Stimulated activated naive CD8-positive, alpha-beta T cell treated with anti-CD3 and anti-CD28 coated beads, Interleukin-15, Interleukin-2, amounts not matched to agents 100 ng/mL and 50 ng/mL, for 24 hours (primary cell): Measurements from ENCODE around the gene VSIG4.
A peak's percentile ranks its signal among the peaks of the same experiment; 100 is the strongest.

Experiments used
- H3K27ac Mint-ChIP-seq: one replicate; pipeline ENCODE4 v1.8.0; 2021; ENCODE audit warnings: mild to moderate bottlenecking, mixed read lengths
- H3K27me3 Mint-ChIP-seq: one replicate; pipeline ENCODE4 v1.8.0; 2021; ENCODE audit warnings: mixed read lengths
- H3K36me3 Mint-ChIP-seq: one replicate; pipeline ENCODE4 v1.8.0; 2021; ENCODE audit warnings: low read depth, mixed read lengths
- H3K4me1 Mint-ChIP-seq: one replicate; pipeline ENCODE4 v1.8.0; 2021; ENCODE audit warnings: low read depth, mixed read lengths
- H3K4me3 Mint-ChIP-seq: one replicate; pipeline ENCODE4 v1.8.0; 2021; ENCODE audit warnings: mild to moderate bottlenecking, mixed read lengths
- H3K9me3 Mint-ChIP-seq: one replicate; pipeline ENCODE4 v1.8.0; 2021; ENCODE audit warnings: mixed read lengths

The VSIG4 gene

DNA sequence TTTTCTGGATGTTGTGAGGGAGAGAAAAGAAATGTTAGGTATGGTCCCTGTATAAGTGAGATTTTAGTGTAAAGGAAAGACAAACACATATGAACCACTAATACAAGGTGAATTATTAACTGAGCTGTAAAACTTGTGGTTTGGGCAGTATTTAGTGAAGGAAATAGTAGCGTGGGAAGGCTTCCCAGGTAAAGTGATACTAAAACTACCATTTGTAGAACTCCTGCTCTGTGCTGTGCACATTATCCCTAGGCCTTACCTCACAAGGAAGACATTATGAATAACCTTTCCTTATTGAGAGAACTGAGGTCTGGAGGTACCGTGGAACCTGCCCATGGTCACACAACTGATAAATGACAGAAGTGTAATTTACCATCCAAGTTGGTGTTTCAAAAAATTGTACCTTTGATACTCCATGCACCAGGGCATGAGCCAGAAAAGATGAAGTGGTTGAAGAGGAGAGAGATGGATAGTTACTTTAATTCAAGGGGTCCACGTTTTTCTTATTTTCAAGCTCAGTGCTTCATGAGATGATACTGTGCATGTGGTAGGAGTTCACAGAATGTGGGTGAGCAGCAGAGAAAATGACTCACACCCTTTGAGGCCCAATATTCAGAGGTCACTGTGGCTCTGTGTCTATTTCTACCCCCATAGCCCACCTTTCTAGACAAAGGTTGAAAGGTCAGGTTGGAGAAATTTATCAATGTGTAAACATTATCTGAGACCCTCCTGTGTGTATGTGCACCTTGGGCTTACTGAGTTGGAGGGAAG, 2.6 kb upstream of the VSIG4 start:
- H3K4me1 Mint-ChIP-seq = peaks cover 30% of the 10 kb centered on the region
- H3K27me3 Mint-ChIP-seq = no peaks in the 10 kb centered on the region
- H3K4me3 Mint-ChIP-seq = no peak overlapping the region
- H3K27ac Mint-ChIP-seq = no peak overlapping the region
- H3K9me3 Mint-ChIP-seq = no peaks in the 10 kb centered on the region
- no peaks in the 10 kb centered on the region for H3K36me3 Mint-ChIP-seq

DNA sequence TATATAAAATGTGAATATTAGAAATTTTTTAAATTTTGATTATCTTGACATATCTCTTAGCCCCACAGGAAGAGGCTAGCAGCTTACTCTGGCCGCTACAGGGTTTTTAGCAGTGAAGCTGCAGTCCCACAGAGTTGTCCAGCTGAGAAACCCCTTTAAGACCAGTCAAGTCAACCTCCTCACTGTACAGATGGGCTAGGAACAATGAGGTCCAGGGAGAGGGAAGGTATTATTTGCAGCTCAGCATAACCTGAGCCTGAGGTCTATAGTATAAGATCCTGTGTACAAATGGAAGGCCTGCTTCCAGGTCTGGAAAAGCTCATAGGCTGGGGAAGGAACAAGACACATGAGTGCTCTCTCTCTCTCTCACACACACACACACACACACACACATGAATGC, 1.8 kb downstream of the VSIG4 start:
- Mint-ChIP-seq H3K4me3 (no peak overlapping the region), H3K4me1 (peaks cover 4% of the 10 kb centered on the region), H3K9me3 (no peaks in the 10 kb centered on the region), H3K36me3 (no peaks in the 10 kb centered on the region), H3K27me3 (no peaks in the 10 kb centered on the region), H3K27ac (no peak overlapping the region)

DNA sequence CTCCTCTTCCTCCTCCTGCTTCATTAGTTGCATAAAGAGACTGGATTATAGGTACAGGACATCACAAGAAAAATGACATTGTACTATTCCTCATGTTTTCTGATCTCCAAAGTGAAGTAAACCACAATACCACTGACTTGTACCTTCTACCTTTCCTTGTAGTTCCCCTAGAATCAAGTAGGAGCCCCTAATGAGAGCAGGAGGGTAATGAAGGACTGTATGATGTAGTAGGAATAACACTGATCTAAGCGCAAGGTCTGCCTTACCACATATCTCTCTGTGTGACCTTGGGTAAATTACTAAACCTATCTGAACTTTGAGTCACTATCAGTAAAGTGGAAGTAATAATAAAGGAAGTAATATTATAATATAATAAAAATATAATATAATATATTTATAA, 3.6 kb downstream of the VSIG4 start:
- Mint-ChIP-seq H3K27ac (no peak overlapping the region), H3K4me1 (peaks cover 4% of the 10 kb centered on the region), H3K27me3 (no peaks in the 10 kb centered on the region), H3K9me3 (no peaks in the 10 kb centered on the region), H3K36me3 (no peaks in the 10 kb centered on the region), H3K4me3 (no peak overlapping the region)

DNA sequence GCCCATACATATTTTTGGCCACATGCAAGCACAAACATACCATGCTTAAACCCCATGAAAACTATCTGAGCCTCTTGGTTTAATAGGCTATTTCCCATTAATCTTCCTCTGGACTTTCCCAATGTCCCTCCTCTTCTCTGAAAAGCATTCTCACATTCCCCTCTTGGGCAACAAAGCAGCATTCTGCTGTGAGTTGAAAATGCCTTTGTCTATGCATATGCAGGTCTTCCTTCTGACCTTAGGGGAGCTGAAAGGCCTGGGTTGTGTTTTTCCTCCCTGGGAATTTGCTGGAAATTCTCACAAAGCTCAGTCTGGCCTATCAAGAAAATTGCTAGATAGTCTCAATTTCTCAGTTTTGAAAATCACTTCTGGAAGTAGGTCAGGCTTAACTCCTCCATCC, 4.2 kb downstream of the VSIG4 start:
- H3K9me3 Mint-ChIP-seq = no peaks in the 10 kb centered on the region
- H3K4me1 Mint-ChIP-seq = peaks cover 4% of the 10 kb centered on the region
- H3K36me3 Mint-ChIP-seq = no peaks in the 10 kb centered on the region
- no peak overlapping the region for H3K27ac Mint-ChIP-seq
- H3K4me3 Mint-ChIP-seq = no peak overlapping the region
- no peaks in the 10 kb centered on the region for H3K27me3 Mint-ChIP-seq

DNA sequence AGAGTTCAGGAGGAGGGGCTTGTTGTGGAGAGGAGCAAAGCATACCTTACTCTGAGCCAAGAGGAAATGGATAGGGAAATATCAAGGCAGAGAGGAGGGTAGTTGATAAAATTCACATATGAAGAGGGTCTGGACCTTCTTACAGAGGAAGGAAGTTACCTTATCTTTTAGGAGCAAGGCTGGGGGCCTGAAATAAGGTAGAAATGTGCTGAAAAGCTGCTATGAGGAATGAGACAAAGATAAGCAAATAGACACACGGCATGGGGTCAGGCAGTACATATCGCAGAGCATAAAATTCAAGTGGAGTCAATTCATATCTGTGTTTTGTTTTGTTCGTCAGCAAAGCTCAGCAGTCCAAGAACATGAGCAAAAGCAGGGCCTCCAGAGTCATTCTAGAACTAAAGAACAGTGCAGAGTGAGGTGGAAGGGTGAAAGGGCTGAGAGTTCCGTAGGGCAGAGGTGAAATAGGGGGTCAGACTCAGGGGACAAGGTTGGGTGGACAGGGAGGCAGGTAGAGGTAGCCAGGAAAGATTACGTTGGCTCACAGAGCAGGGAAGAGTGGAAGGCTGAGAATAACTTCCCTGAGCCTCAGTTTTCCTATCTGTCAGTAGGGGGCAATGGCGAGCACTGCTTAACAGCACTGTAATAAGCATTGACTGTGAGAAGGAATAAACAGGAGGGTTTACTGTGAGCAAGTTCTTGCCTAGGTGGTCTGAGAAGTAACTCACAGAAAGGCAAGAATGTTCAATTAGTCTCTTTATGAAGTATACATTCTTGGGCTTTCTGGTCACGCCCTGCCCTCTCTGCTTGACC, 9.2 kb downstream of the VSIG4 start:
- no peak overlapping the region for H3K27ac Mint-ChIP-seq
- H3K9me3 Mint-ChIP-seq = no peaks in the 10 kb centered on the region
- H3K4me3 Mint-ChIP-seq = no peak overlapping the region
- no peaks in the 10 kb centered on the region for H3K27me3 Mint-ChIP-seq
- H3K4me1 Mint-ChIP-seq = peaks cover 4% of the 10 kb centered on the region
- no peaks in the 10 kb centered on the region for H3K36me3 Mint-ChIP-seq

DNA sequence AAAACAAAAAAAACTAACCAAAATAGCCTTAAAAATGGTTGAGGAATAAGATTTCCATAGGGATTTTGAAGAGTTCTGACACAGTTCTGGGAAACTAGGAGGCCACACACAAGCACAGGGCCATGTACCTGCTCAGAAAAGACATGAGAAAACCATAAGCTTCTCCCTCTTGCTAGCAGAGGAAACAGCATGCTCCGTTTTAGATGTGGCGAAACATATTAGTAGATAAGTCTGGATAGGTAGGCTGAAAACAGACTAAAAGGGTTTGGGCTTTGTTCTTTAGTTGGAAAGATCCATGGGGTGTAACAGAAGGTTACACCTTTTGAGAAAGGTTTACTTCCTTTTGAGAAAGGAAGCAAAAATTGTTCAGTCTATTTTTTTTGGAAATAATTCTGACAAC, 10.9 kb downstream of the VSIG4 start:
- H3K27ac Mint-ChIP-seq = no peak overlapping the region
- peaks cover 9% of the 10 kb centered on the region for H3K4me1 Mint-ChIP-seq
- no peaks in the 10 kb centered on the region for H3K9me3 Mint-ChIP-seq
- H3K36me3 Mint-ChIP-seq = no peaks in the 10 kb centered on the region
- H3K4me3 Mint-ChIP-seq = no peak overlapping the region
- no peaks in the 10 kb centered on the region for H3K27me3 Mint-ChIP-seq

DNA sequence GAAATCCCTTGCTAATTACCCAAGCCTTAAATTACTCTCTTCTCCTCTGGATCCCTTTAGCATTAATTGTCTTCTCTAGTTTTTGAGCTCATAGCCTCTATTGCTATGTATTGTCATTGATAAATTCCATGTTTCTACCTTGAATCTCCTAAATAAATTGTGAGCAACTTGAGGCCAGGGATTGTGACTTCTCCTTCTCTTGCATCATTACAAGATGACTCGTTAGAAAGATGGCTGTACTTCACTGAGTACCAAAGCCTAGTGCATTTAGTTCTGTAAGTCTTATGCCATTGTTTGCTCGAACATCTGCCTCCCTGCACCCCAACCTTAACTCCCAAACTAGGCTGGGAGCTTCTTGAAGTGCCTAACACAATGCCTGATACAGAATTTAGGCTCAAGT, 15.3 kb downstream of the VSIG4 start:
- Mint-ChIP-seq H3K4me3 (no peak overlapping the region), H3K4me1 (peaks cover 36% of the 10 kb centered on the region), H3K9me3 (no peaks in the 10 kb centered on the region), H3K27me3 (no peaks in the 10 kb centered on the region), H3K27ac (no peak overlapping the region), H3K36me3 (no peaks in the 10 kb centered on the region)

DNA sequence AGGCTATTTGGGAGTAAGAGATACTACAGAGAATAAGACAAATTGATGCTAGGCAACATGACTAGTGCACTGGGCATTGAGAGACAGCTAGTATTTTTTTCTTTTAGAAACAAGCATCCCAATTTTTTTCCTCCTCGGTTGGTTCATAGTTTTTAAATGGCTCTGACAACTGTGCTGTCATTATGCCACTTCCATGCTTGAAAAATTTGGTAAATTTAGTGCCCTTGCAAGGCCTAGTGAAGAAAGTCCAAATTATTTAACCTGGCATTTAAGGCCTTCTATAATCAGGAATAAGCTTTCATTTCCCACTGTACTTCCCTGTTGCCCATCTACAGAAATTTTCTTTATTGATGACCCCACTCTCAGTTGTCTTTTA, 15.8 kb downstream of the VSIG4 start:
- no peaks in the 10 kb centered on the region for H3K9me3 Mint-ChIP-seq
- no peaks in the 10 kb centered on the region for H3K36me3 Mint-ChIP-seq
- H3K4me1 Mint-ChIP-seq = peaks cover 41% of the 10 kb centered on the region
- no peaks in the 10 kb centered on the region for H3K27me3 Mint-ChIP-seq
- no peak overlapping the region for H3K4me3 Mint-ChIP-seq
- no peak overlapping the region for H3K27ac Mint-ChIP-seq

DNA sequence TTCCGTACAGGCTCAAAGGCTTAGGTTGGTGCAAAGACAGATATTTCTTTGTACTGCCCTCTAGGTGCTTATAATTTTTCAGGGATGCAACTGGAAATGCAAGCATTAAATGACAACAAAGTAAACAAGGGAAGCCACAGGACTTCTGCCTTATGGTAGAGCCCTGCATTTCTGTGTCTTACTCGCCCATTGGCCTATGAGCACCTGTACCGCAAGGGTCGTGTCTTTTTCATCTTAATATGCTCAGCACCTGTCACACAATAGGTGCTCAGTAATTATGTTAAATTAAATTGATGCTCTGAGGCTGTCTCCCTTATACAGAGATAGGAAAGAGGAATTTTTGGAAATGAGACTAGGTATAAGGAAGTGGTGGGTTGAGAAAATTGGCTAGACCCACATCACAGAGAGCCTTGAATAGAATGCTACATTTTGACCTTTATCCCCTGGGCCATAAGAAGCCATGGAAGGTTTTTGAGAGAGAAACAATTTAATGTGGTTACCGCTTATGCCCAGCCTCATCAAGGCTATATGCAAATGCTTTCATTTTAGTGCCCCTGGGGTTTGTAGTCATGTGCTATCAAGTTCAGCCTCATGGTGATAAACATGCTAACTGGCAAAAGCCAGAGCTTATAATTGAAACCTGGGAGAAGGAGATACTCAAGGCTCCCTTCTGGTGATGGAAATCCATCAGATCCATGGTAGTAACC, 16.3 kb downstream of the VSIG4 start:
- no peaks in the 10 kb centered on the region for H3K9me3 Mint-ChIP-seq
- no peak overlapping the region for H3K27ac Mint-ChIP-seq
- peaks cover 47% of the 10 kb centered on the region for H3K4me1 Mint-ChIP-seq
- no peak overlapping the region for H3K4me3 Mint-ChIP-seq
- H3K36me3 Mint-ChIP-seq = no peaks in the 10 kb centered on the region
- no peaks in the 10 kb centered on the region for H3K27me3 Mint-ChIP-seq

DNA sequence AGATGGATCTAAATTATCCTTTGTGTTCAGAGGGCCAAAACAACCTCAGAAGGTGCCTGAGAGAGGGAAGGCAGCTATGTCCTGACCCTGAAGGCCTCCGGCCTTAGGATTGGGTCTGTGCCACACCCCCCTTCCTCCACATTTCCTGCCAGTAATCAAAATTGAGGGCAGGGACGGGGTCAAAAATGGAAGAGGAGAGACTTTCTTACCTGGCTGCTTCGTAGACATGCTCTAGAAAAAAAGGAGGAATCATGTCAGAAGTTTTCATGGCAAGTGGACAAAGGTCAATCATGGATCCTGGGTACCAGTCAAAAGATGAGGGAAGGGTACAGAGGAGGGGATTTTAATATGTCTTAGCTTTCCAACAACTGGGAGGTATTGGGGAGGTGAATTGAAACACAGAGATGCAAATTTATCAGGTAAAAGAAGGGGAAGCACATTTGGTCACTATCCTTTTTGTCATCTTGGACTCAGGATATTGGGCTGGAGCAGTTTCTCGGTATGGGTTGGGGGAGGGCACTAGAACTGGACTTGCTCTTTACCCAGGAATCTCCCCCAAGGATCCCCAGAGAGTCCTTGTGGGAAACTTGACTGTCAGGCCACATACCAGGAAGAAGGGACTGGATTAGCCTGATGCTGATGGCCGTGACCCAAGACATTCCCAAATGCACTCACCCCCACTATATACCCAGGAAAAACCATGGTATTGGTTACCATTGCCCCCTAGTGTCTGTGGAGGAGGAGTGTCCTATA, 17.1 kb downstream of the VSIG4 start:
- H3K9me3 Mint-ChIP-seq = no peaks in the 10 kb centered on the region
- H3K27ac Mint-ChIP-seq = no peak overlapping the region
- H3K4me3 Mint-ChIP-seq = no peak overlapping the region
- H3K4me1 Mint-ChIP-seq = peaks cover 54% of the 10 kb centered on the region
- H3K36me3 Mint-ChIP-seq = no peaks in the 10 kb centered on the region
- H3K27me3 Mint-ChIP-seq = no peaks in the 10 kb centered on the region

DNA sequence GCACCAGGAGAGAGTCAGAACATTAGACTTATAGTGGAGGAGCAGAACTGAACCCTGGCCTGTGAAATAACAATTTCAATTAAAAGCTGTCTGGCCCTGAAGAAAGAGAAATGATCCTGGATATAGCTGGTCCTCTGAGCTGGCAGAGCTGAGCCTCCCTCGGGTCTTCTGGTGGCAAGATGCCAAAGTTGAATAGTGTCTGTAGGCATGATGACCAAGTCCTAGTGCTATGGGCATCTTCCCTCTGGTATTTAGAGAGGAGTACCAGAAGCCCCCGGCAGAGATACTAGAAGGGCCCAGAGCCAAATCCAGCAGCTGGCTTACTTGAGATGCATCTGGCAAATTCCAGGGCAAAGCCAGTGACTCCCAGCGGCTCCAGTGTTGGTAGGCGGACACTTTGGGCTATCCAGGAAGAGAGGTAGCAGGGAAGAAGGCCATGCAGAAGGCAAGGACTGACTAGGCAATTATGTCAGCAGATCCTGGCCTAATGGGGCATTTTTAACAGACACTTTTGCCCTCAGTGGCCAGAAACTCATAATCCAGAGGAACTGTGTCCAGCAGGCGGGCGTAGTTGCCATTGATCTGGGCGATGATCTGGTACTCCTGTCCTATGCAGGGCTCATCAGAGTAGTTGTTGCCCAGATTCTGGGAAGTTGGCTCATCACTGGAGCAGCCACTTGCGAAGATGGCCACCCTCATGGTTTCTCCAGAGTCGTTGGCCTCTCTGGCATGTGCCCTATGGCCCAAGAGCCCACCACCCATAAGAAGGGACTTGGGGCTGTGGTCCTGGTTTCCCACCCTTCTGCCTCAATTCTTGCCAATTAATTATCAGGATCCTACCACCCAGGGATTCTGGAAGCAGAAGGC, 17.9 kb downstream of the VSIG4 start:
- peaks cover 62% of the 10 kb centered on the region for H3K4me1 Mint-ChIP-seq

DNA sequence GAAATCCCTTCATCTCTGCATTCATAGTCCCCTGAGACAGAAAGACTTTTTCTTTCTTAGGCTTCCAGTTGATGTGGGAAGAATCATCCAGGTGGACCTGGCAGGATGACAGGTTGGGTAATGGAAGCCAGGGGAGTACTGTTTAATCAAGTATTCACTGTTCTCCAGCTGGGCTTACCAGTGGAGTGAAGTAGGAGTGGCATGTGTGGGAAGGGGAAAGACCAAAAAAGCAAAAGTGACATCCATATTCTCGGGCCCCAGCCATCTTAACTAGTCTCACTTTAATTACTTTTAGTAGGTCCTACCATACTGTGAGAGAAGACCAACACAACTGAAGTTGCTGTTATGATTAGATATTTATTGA, 18.5 kb downstream of the VSIG4 start:
- H3K9me3 Mint-ChIP-seq = no peaks in the 10 kb centered on the region
- H3K27ac Mint-ChIP-seq = no peak overlapping the region
- H3K27me3 Mint-ChIP-seq = no peaks in the 10 kb centered on the region
- no peak overlapping the region for H3K4me3 Mint-ChIP-seq
- H3K4me1 Mint-ChIP-seq = peaks cover 68% of the 10 kb centered on the region
- H3K36me3 Mint-ChIP-seq = no peaks in the 10 kb centered on the region

More for the DNA sequence above, 17.9 kb downstream of the VSIG4 start:
- Mint-ChIP-seq H3K27ac (peak overlapping the region; percentile 16), H3K27me3 (no peaks in the 10 kb centered on the region), H3K4me3 (no peak overlapping the region), H3K9me3 (no peaks in the 10 kb centered on the region), H3K36me3 (no peaks in the 10 kb centered on the region)

DNA sequence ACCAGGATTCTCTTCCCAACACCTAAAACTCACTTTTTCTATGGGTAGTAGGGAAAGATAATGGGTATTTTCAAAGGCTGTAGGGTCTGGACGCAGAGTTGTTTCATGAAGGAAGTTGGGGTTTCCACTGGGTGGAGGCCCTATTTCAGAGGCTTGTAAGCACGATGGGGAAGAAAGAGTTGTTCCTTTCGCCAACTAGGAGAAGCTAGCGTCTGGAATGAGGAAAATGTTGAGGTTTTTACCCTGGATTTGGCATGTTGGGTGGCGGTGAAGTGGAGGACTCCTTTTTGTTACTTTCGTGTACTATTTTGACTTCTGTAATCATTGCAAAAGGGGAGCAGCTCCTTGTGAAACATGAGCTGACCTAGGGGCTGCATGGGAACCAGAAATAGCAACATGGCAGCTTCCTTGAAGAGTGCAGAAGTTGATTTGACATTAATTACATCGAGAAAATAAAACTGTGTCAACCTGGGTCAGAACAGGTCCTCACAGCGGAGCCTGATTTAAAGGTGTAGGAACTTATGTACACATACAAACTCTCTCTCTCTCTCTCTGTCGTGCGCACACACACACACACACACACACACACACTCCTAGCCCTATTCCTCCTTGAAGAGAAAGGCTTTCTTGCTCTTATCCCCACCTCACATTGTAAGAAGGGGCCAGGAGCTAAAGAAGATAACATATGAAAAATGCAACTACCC, 19.1 kb downstream of the VSIG4 start:
- H3K27ac Mint-ChIP-seq = peak overlapping the region; percentile 73
- H3K27me3 Mint-ChIP-seq = no peaks in the 10 kb centered on the region
- no peaks in the 10 kb centered on the region for H3K36me3 Mint-ChIP-seq
- no peak overlapping the region for H3K4me3 Mint-ChIP-seq
- no peaks in the 10 kb centered on the region for H3K9me3 Mint-ChIP-seq
- peaks cover 74% of the 10 kb centered on the region for H3K4me1 Mint-ChIP-seq
